GM18508 (cell line): ENCODE data around the gene BHLHA15.

Experiments used
- ATAC-seq: cut with Tn5 transposase; IDR thresholded peaks from one replicate; pipeline ENCODE4 v1.9.1; 2021; ENCODE audit warnings: moderate number of reproducible peaks; ENCODE audit not compliant: insufficient read depth, unreplicated experiment

Gene BHLHA15

GRCh38 chr7:98186452-98187137, 24.6 kb upstream of the BHLHA15 start:
- no peak for ATAC-seq

DNA sequence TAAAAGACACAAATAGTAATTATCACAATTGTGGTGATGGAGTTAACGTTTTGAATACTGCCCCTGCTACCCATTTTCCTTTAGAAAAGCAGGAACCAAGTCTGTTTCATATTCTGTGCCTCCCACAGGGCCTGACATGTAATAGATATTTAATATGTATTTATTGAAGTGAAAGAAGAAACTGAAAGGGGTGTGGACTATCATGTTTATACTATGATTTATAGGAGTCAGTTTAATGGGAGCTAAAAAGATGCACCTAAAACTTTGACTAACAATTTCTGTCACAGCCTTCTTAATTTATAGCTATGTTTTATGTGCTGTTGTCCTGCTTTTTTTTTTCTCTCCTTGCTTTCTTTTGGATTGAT, 24.1 kb upstream of the BHLHA15 start:
- ATAC-seq, result no peak

GRCh38 chr7:98189559-98189958, 21.7 kb upstream of the BHLHA15 start:
- ATAC-seq, result no peak

DNA sequence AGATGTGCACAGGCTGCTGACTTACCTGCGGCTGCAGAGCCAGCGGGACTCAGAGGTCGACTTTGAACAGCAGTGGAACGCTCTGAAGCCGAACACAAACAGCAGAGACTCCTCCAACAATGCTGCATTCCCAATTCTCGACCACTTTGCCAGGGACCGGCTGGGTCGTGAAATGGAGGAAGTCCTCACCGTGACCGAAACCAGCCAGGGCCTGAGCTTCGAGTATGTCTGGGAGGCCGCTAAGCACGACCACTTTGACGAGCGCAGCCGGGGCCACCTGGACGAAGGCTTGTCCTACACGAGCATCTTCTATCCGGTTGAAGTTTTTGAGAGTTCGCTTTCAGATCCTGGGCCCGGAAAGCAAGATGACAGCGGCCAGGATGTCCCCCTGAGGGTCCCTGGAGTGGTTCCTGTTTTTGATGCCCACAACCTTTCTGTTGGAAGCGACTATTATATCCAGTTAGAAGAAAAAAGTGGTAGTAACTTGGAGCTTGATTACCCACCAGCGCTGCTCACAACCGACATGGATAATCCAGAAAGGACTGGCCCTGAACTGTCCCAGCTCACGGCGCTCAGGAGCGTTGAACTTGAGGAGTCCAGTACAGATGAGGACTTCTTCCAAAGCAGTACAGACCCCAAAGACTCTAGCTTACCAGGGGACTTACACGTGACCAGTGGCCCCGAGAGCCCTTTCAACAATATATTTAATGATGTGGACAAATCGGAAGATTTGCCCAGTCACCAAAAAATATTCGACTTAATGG, 19.4 kb upstream of the BHLHA15 start:
- no peak for ATAC-seq

DNA sequence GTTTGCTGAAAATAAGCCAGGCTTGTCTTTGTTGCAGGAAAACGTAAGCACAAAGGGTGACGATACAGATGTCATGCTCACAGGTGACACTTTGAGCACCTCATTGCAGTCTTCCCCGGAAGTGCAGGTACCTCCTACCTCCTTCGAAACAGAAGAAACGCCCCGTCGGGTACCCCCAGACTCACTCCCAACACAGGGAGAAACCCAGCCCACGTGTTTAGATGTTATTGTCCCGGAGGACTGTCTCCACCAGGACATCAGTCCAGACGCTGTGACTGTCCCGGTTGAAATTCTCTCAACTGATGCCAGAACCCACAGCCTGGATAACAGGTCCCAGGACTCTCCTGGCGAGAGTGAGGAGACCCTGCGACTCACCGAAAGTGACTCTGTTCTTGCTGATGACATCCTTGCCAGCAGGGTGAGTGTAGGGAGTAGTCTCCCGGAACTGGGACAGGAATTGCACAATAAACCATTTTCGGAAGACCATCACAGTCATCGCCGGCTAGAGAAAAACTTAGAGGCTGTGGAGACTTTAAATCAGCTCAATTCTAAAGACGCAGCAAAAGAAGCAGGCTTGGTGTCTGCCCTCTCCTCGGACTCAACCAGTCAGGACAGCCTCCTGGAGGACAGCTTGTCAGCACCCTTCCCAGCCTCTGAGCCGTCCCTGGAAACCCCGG, 18.3 kb upstream of the BHLHA15 start:
- ATAC-seq, result no peak

- no peak for ATAC-seq
Measured at GRCh38 chr7:98193474-98194180, 17.6 kb upstream of the BHLHA15 start.

DNA sequence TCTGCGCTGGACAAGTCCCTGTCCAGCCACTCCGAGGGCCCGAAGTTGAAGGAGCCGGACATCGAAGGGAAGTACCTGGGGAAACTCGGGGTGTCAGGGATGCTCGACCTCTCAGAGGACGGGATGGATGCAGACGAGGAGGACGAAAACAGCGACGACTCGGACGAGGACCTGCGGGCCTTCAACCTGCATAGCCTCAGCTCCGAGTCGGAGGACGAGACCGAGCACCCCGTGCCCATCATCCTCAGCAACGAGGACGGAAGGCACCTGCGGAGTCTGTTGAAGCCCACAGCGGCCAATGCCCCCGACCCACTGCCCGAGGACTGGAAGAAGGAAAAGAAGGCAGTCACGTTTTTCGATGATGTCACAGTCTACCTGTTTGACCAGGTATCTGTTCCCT, 17.1 kb upstream of the BHLHA15 start:
- no peak for ATAC-seq

DNA sequence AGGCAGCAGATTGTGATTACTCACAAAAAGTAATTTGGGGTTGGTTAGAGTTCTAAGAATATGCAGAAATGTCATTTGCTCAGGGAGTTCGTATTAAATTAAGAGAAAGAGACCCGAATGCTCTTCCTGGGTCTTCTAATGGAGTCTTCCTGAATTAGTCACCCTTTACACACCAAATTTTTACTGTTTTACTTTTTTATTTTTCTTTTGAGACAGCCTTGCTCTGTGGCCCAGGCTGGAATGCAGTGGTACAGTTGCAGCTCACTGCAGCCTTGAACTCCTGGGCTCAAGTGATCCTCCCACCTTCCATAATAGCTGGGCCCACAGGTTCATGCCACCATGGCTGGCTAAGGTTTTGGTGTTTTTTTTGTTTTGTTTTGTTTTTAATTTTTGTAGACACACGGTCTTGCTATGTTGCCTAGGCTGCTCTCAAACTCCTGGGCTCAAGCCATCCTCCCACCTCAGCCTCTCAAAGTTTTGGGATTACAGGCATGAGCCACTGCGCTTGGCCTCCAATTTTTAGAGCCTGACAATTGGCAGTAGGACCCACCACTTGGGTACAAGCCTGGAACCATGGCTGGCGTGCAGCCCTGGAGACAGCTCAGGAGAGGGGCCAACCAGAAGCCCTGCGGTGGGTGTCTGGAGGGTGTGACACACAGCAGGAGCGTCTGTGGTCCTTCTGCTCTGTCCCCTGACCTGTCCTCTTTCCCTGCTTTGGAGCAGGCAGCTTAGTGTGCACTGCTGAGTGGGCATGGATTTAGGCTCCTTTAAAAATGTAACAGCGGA, 16.4 kb upstream of the BHLHA15 start:
- ATAC-seq, result no peak

DNA sequence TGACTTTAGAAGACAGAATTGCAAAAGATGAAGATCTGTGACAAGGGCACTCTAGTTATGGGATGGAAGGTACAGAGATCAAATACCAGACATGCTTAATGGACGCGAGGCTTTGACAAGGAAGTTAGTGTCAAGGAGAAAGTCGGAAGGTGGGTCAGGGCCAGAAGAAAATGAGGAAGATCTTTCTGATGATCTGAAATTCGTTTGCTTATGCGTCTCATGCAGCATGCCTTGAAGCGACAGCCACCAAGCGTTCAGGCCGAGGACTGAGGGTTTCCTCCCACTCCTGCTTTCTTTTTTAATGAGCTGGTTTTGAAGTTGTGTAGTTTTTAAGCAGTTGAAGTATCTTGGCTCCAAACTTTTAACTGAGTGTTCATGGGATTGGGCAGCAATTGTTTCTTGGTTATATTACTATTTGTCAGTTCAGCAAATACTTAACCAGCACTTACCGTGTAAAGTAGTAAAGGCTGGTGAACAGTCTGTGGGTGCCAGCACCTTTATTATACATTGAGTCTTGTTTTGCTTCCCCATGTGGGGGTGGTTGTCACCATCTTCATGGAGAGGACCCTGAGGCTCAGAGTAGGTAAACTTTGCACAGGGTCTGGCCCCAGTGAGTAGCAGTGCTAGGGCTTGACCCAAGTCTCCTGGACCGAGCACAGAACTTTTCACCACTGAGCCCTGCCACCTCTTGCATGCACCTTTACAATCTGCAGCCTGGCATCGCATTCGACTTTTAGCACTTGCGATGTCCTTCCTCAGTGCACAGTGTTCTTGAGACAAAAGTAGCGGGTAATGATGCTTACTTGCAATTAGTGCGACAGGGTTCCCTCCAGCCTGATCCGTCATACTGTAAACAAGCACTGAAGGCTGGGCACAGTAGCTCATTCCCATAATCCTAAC, 14.3 kb upstream of the BHLHA15 start:
- no peak for ATAC-seq

- ATAC-seq, result no peak
Measured at GRCh38 chr7:98199131-98199530, 12.1 kb upstream of the BHLHA15 start.

DNA sequence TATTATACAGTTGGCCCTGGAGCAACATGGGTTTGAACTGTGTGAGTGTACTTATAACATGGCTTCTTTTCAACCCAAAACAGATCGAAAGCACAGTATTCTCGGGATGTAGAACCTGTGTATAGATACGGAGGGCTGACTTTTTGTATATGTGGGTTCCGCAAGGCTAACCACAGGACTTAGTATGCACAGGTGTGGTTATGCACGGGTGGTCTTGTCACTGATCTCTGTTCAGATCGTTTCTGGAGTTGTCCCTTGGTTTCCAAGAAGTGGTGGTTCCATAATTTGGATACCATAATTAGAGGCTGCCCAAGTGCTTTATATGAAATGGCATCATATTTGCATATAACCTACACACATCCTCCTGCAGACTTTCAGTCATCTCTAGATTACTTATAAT, 10.9 kb upstream of the BHLHA15 start:
- peak; percentile 30 for ATAC-seq

GRCh38 chr7:98202367-98203195, 8.7 kb upstream of the BHLHA15 start:
- peak; percentile 92 for ATAC-seq

DNA sequence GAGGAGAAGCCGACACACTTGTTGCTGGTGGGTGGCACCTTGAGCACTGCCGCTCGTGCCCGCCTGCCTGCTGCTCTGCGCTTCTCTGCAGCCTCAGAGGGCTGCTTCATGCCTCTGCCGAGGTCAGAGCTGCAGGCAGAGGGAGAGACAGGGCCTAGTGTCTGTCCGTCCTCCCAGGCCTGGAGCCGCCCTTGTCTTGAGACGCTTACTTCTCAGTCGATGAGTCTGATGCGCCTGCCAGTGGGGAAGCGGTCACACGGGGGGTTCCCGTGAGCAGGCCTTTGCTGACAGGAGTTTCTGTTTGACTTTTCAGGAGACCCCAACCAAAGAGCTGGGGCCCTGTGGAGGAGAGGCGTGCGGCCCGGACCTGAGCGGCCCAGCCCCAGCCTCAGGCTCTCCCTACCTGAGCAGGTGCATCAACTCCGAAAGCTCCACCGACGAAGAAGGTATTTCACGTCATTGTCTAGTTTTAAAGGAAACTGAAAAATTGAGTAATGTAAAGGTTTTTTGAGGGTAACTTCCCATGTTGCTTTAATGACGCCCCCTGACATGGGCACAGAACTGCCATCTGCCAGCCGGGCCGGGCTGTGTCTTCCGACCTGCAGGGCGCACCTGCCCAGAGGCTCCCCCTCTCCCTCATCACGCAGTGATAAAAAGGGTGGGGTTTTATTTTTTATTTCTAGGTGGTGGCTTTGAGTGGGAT, 7.8 kb upstream of the BHLHA15 start:
- peak; percentile 23 for ATAC-seq

- no peak for ATAC-seq
Measured at GRCh38 chr7:98203964-98204605, 7.2 kb upstream of the BHLHA15 start.

- ATAC-seq, result no peak
Measured at GRCh38 chr7:98204670-98205069, 6.6 kb upstream of the BHLHA15 start.

DNA sequence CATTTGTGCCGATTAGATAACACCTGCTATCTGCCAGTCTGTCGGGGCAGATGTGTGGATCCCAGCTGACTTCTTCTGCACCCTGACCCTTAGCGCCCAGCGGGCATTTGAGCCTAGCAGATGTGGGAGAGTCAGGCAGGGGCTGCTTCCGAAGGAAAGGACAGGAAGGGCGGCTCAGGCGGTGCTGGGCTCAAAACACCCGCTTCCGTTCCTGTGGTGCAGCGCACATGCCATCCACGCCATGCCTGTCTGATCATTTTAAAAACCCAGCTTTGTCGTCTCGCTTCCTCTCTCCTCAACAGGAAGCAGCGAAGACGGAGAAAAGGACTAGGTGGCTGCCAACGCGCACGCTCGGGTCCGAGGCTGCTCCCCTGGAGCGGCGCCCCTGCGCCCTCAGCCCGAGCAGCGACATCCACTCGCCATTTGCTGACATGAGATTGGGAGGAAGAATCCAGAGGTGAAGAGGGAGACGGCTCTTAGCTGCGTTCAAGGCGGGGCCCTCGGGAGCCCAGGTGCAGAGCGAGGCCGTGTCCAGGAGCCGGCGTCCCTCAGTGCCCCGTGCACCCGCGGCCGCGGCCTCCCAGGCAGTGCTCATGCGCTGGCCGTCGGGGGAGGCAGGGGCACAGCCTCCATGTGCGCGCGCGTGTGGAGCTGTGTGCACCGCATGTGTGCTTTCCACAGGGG, 5.9 kb upstream of the BHLHA15 start:
- no peak for ATAC-seq
